ENCODE results near the gene CTAGE1.

The CTAGE1 gene

DNA sequence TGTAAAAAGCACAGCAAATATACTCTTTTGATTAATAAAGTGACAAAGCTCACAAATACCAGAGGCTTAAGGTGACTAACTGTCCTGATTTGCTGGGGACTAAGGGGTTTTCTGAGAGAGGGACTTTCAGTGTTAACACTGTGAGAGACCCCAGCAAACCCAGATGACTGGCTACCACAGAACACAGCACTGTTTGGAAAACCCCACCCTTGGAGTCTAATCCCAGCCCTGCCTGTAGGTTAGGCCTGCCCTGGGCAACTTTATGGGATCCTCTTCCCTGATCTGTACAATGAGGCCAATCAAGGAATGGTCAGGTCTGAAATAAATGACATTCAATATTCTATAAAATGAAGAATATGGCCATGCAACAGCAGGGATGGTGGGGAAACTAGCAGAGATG lies 30.5 kb upstream of the CTAGE1 start:
- TF ChIP-seq ZBTB7A (IDR thresholded peaks at IDR 0.05; ENCODE audit: low read depth) (no peak), RAD21 (IDR thresholded peaks at IDR 0.05; ENCODE audit: low read depth) (no peak), EGR1 (IDR thresholded peaks at IDR 0.05) (no peak), EP300 (IDR thresholded peaks at IDR 0.05; ENCODE audit: borderline replicate concordance) (no peak), CEBPB (IDR thresholded peaks at IDR 0.05) (no peak), CREB1 (IDR thresholded peaks at IDR 0.05; ENCODE audit: low read depth) (no peak), TEAD4 (IDR thresholded peaks at IDR 0.05) (no peak), TCF12 (IDR thresholded peaks at IDR 0.05; ENCODE audit: low read depth) (no peak), YY1 (IDR thresholded peaks at IDR 0.05; ENCODE audit: low read depth) (no peak), TAF1 (IDR thresholded peaks at IDR 0.05; ENCODE audit: low read depth) (no peak), NFIC (IDR thresholded peaks at IDR 0.05) (no peak), FOXM1 (IDR thresholded peaks at IDR 0.05; ENCODE audit: borderline replicate concordance, low read depth) (no peak)
- TF ChIP-seq, protein P1, sequence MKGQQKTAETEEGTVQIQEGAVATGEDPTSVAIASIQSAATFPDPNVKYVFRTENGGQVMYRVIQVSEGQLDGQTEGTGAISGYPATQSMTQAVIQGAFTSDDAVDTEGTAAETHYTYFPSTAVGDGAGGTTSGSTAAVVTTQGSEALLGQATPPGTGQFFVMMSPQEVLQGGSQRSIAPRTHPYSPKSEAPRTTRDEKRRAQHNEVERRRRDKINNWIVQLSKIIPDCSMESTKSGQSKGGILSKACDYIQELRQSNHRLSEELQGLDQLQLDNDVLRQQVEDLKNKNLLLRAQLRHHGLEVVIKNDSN (IDR thresholded peaks at IDR 0.05) = no peak
- TF ChIP-seq, protein P2, sequence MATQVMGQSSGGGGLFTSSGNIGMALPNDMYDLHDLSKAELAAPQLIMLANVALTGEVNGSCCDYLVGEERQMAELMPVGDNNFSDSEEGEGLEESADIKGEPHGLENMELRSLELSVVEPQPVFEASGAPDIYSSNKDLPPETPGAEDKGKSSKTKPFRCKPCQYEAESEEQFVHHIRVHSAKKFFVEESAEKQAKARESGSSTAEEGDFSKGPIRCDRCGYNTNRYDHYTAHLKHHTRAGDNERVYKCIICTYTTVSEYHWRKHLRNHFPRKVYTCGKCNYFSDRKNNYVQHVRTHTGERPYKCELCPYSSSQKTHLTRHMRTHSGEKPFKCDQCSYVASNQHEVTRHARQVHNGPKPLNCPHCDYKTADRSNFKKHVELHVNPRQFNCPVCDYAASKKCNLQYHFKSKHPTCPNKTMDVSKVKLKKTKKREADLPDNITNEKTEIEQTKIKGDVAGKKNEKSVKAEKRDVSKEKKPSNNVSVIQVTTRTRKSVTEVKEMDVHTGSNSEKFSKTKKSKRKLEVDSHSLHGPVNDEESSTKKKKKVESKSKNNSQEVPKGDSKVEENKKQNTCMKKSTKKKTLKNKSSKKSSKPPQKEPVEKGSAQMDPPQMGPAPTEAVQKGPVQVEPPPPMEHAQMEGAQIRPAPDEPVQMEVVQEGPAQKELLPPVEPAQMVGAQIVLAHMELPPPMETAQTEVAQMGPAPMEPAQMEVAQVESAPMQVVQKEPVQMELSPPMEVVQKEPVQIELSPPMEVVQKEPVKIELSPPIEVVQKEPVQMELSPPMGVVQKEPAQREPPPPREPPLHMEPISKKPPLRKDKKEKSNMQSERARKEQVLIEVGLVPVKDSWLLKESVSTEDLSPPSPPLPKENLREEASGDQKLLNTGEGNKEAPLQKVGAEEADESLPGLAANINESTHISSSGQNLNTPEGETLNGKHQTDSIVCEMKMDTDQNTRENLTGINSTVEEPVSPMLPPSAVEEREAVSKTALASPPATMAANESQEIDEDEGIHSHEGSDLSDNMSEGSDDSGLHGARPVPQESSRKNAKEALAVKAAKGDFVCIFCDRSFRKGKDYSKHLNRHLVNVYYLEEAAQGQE (IDR thresholded peaks at IDR 0.05; ENCODE audit: low read depth) = no peak
- TF ChIP-seq, protein P3, sequence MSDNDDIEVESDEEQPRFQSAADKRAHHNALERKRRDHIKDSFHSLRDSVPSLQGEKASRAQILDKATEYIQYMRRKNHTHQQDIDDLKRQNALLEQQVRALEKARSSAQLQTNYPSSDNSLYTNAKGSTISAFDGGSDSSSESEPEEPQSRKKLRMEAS (IDR thresholded peaks at IDR 0.05) = no peak

DNA sequence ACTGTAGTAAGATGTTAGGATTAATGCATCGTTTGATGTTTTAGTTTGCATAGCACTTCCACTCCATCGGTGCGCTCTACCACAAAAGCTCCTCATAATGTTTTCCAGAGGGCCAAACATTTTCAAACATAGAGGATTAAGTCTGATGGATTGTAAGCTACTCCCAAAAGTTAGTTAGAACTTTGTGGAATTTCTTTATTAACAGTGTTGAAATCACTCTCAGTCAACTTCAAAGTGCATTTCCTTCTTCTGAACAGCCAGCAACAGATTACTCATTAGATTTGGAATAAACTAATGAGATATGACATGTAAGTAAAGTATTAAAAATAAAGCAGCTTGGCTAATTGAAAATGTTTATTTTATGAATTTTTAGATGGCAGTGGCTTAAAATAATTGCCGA lies 30.1 kb upstream of the CTAGE1 start:
- TF ChIP-seq RAD21 (IDR thresholded peaks at IDR 0.05; ENCODE audit: low read depth) (no peak), YY1 (IDR thresholded peaks at IDR 0.05; ENCODE audit: low read depth) (no peak)

DNA sequence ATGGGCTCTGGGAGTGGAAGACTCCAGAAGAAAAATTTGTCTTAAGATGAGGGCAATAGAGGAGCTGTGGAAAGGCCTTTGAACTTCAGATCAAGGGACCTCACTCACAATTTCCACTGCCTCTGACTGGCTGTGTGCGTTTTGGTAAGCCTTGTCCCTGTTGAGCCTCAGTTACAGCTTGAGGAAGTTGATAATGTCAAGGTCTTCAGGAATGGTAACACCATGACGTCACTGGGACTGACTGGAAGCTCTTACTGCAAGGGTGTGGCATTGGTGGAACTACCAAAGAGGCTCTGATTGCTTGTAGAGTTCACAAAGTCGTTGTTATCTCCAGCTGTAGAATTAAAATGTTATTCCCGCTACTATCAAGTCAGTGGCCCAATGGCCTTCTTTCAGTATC lies 29.2 kb upstream of the CTAGE1 start:
- no peak for TF ChIP-seq FOXM1 (IDR thresholded peaks at IDR 0.05; ENCODE audit: borderline replicate concordance, low read depth)
- no peak for TF ChIP-seq CEBPB (IDR thresholded peaks at IDR 0.05)
- no peak for TF ChIP-seq TEAD4 (IDR thresholded peaks at IDR 0.05)
- no peak for TF ChIP-seq CREB1 (IDR thresholded peaks at IDR 0.05; ENCODE audit: low read depth)
- TF ChIP-seq, protein P1 (IDR thresholded peaks at IDR 0.05) = no peak
- no peak for TF ChIP-seq RAD21 (IDR thresholded peaks at IDR 0.05; ENCODE audit: low read depth)
- TF ChIP-seq TAF1 (IDR thresholded peaks at IDR 0.05; ENCODE audit: low read depth) = no peak
- TF ChIP-seq ZBTB7A (IDR thresholded peaks at IDR 0.05; ENCODE audit: low read depth) = no peak
- TF ChIP-seq NFIC (IDR thresholded peaks at IDR 0.05) = no peak
- TF ChIP-seq, protein P3 (IDR thresholded peaks at IDR 0.05) = no peak

DNA sequence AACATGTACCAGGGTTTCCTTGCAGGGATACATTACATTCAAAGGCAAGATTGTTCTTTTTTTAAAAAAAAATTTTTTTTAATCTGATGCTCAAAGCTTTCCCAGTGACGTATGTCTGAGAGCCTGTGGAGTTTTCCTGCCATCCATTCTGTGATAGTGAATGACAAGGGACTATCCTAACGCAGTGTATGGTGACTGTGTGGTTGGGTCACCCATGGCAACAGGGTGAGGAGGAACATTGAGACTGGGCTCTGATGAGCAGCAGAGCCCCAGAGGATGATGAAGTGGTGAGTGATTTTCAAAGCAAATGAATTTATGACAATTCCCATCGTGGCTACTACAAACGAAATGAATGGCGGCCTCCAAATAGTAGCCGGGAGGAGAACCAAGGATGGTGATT lies 28.6 kb upstream of the CTAGE1 start:
- TF ChIP-seq FOXM1 (IDR thresholded peaks at IDR 0.05; ENCODE audit: borderline replicate concordance, low read depth) (no peak), RAD21 (IDR thresholded peaks at IDR 0.05; ENCODE audit: low read depth) (no peak), EGR1 (IDR thresholded peaks at IDR 0.05) (no peak), ZBTB7A (IDR thresholded peaks at IDR 0.05; ENCODE audit: low read depth) (no peak), NFIC (IDR thresholded peaks at IDR 0.05) (no peak), CREB1 (IDR thresholded peaks at IDR 0.05; ENCODE audit: low read depth) (no peak), TCF12 (IDR thresholded peaks at IDR 0.05; ENCODE audit: low read depth) (no peak), TEAD4 (IDR thresholded peaks at IDR 0.05) (no peak), TAF1 (IDR thresholded peaks at IDR 0.05; ENCODE audit: low read depth) (no peak), CEBPB (IDR thresholded peaks at IDR 0.05) (no peak), EP300 (IDR thresholded peaks at IDR 0.05; ENCODE audit: borderline replicate concordance) (no peak), YY1 (IDR thresholded peaks at IDR 0.05; ENCODE audit: low read depth) (no peak)
- TF ChIP-seq, protein P1 (IDR thresholded peaks at IDR 0.05) = no peak
- TF ChIP-seq, protein P3 (IDR thresholded peaks at IDR 0.05) = no peak
- TF ChIP-seq, protein P2 (IDR thresholded peaks at IDR 0.05; ENCODE audit: low read depth) = no peak

DNA sequence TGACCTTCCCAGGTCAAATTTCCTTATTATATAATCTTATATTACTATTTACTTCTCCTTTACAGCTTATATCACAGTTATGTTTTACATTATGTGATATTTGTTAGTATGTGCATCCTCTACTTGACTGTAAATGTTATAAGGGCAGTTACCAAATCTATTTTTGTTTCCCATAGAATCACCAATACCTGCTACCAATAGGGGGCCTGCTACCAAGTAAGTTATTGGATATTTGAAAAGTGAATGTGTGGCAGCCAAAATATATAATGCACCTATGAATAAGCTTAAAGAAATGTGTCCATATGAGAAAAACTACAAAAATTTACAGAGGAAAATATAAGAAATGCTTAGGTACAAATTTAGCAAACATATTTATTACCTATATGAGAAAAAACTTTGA lies 23.9 kb upstream of the CTAGE1 start:
- TF ChIP-seq TEAD4 (IDR thresholded peaks at IDR 0.05) = no peak
- TF ChIP-seq, protein P3 (IDR thresholded peaks at IDR 0.05) = no peak
- no peak for TF ChIP-seq NFIC (IDR thresholded peaks at IDR 0.05)
- no peak for TF ChIP-seq EGR1 (IDR thresholded peaks at IDR 0.05)
- no peak for TF ChIP-seq TAF1 (IDR thresholded peaks at IDR 0.05; ENCODE audit: low read depth)
- TF ChIP-seq, protein P2 (IDR thresholded peaks at IDR 0.05; ENCODE audit: low read depth) = no peak
- TF ChIP-seq ZBTB7A (IDR thresholded peaks at IDR 0.05; ENCODE audit: low read depth) = no peak

All from Ishikawa (cell line).